C4-2B (cell line): ENCODE results near the gene FNIP2.

Experiments
- H3K27ac ChIP-seq: fragments of 450-650 bp; 2 replicates; pipeline ENCODE4 v1.5.1; 2017
- ZFX ChIP-seq: fragments of 450-650 bp; IDR thresholded peaks from 2 replicates; pipeline ENCODE4 v1.6.1; 2017
- TF ChIP-seq, protein P1 (sequence below): fragments of 450-650 bp; conservative IDR thresholded peaks from 2 replicates; pipeline ENCODE4 v1.5.1; 2017; ENCODE audit warnings: mild to moderate bottlenecking

FNIP2 gene

DNA sequence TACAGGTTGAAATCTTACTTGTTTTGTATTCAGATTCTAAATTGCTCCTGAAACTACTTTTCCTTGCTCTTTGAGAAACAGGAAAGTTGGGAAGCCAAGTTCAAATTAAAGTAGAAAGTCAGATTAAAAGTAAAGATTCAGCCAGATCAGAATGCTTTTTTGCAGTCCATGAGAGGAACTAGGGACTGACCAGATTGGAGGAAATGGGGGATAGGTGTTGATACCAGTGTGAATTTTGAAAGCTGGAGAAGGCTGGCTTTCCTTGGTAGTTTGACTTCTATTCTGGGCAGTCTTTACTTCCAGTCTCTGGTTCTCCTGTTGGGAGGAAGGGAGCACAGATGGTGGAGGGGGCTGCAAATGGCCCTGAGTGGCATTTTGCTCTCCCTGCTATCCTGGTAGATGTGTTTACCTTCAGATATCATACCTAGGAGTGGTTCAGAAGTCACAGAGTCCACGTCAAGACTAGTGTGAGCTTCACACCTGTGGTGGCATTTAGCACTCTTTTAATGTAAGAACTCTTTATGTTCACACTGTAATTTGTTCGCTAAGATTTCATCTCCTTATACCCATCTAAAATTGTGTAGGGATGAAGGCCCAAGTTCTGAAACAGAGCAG, 68.8 kb downstream of the FNIP2 start:
- no peak for TF ChIP-seq ZFX
- TF ChIP-seq, protein P1, sequence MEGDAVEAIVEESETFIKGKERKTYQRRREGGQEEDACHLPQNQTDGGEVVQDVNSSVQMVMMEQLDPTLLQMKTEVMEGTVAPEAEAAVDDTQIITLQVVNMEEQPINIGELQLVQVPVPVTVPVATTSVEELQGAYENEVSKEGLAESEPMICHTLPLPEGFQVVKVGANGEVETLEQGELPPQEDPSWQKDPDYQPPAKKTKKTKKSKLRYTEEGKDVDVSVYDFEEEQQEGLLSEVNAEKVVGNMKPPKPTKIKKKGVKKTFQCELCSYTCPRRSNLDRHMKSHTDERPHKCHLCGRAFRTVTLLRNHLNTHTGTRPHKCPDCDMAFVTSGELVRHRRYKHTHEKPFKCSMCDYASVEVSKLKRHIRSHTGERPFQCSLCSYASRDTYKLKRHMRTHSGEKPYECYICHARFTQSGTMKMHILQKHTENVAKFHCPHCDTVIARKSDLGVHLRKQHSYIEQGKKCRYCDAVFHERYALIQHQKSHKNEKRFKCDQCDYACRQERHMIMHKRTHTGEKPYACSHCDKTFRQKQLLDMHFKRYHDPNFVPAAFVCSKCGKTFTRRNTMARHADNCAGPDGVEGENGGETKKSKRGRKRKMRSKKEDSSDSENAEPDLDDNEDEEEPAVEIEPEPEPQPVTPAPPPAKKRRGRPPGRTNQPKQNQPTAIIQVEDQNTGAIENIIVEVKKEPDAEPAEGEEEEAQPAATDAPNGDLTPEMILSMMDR = no peak

DNA sequence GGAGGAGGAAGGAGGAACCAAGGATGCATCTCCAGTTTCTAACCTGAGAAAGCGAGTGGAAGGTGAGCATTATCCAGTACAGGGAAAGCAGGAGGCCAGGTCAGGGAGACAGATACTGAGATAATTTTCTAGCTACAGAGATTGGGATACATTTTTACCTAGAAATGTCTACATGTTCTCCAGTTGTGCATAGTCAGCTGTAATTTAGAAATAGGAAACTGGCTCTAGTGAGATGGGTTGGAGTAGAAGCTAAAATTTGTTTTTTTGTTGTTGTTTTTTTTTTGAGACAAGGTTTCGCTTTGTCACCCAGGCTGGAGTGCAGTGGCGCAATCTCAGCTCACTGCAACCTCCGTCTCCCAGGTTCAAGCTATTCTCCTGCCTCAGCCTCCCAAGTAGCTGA, 71.3 kb downstream of the FNIP2 start:
- no peak overlapping the region for H3K27ac ChIP-seq
- TF ChIP-seq, protein P1 = no peak
- no peak for TF ChIP-seq ZFX

More for the DNA sequence above, 68.8 kb downstream of the FNIP2 start:
- H3K27ac ChIP-seq = no peak overlapping the region

DNA sequence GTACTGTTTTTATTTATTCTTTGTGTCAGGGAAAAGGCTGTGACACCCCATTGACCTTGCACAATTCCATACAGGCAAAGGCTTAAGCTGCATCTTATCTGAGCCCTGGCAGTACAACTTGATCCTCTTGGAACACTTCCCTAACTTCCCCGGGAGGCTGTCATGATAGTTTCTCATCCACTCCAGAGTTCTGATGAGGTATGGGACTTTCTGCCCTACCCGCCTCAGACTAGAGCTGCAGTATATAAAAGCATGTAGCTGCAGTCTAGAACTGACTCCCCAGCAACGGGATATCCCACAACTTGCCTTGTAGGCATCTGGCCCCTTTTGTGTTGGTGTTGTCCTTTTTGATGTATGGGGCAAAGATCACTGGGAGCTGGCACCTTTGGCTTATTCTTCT, 72.7 kb downstream of the FNIP2 start:
- H3K27ac ChIP-seq = no peak overlapping the region
- no peak for TF ChIP-seq ZFX
- TF ChIP-seq, protein P1 = no peak

DNA sequence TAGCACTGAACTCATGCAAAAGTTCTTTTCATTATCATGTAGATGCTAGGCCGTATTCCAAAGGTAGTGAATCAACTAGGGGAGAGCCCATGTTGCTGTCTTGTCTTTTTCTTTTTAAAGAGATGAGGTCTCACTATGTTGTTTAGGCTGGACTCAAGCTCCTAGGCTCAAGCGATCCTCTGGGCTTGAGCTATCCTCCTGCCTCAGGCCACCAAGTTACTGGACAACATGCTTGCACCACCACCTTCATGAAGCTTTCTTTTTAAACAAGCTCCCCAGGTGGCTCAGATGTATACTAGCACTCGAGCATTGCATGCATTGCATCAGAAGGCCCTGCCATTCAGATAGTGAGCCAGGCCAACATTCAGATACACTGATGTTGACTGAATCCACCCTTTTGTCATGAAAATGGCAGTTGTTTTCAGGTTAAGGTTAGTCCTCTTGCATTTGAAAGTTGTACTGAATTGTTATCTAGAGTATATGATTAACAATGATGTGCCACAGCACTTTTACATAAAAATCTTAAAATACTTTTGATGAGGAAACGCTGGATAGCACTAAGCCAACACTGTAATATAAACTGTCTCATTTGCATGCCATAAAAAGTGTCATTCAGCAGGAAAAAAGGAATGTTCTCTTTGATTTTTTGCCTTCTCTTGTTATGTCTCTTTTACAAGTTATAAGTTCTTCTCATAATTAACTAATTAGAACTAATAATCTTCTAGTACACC, 76.7 kb downstream of the FNIP2 start:
- H3K27ac ChIP-seq = no peak overlapping the region
- TF ChIP-seq ZFX = no peak
- TF ChIP-seq, protein P1 = no peak

DNA sequence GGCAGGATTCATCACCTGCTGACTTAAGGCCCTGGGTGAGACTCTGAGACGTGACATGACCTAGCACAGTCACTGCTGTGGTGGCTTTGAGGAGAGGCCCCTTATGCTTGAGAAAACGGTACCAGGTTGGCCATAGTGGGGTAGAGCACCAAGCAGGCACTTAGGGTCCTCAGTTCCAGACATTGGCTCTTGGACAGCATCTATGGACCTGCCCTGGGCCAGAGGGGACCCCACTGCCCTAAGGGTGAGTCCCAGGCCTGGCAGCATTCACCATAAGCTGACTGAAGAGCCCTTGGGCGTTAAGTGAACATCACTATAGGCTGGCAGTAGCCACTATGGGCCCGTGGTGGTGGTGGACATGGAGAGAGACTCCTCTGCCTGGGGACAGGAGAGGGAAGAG, 78.7 kb downstream of the FNIP2 start:
- H3K27ac ChIP-seq = 0 out of 2 replicates have a peak overlapping the region, but pooled peaks have one; percentile 0
- no peak for TF ChIP-seq ZFX
- TF ChIP-seq, protein P1 = no peak

DNA sequence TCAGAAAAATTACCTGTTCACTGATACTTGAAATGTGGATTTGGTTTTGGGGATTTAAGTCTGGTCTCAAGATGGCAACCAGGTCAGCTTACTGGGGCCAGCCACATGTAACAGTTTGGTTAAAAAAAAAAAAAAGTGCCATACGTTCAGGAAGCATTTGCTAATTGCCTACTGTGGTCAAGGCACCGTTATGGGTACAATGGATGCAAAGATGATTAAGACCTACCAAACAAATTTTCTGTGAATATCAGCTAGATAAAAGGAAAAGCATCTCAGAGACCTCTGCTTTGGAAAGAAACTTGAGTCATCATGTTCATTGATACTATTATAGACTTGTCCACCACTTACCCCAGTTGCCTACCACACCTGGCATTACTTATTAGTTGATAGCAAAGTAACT, 80.9 kb downstream of the FNIP2 start:
- no peak overlapping the region for H3K27ac ChIP-seq
- TF ChIP-seq, protein P1 = no peak
- no peak for TF ChIP-seq ZFX

DNA sequence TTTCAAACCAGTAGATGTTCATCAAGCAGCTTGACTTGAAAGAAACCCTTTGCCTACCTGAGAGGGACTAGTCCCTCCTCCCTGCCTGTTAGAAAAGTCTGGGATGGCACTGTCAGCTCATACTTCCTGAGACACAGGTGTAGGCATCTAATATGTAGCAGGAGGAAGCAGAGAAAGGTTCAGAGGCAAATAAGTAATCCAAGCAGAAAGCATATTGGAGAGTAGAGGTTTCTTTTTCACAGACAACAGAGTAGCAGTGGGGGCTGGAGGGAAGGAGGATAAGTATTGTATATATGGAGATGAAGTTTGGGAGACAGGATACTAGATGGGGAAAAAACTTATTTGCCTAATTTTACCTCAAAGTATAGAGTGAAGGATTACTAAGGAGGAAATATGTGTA, 81.5 kb downstream of the FNIP2 start:
- TF ChIP-seq, protein P1 = no peak
- TF ChIP-seq ZFX = no peak
- H3K27ac ChIP-seq = no peak overlapping the region
